ENCODE data around the gene ATP10A. TPM values are rescaled to one million over a fixed set of nuclear protein-coding genes. Genes with fewer than 3 reads are reported as not detected.

ATP10A gene
- total RNA-seq, 1 experiment from 2014 or later, result 3.9 TPM

DNA sequence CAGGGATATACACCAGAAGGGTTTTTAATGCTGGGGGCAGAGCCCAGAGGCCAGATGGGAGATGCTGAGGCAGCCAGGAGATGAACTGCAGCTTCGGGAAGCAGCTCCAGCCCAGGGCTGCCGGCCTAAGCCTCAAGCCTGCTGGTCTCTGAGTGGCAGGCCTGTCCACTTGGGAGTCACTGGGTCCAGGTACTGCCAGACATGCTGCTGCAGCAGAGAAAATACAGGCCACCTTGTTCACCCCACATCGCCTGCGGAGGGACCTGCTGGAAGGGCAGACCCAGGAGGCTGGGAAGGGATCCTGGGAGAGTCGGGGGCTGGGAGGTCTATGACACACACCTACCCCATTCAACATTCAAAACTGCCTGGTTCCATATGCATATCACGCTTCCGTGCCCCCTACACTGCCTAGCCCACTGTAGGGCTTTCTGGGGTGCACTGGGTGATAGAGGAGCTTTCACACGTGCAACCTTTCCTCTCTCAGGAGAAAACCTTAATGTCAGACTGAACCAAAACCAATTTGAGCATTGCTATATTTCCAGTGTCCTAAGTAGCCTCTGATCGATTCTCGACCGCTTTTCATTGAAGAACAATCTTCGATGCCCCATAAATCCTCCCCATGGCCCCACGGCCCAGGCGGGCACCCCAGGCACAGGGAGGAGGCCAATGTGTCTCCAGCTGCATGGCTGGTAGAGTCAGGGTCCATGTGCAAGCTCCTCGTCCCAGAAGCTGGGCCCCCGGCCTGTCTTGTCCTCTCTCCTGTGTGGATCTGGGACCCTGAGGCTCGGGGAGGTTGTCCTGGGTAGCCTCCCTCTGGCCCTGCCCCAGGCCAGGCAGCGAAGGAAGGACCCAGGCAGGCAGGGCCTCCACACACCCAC, 147.4 kb downstream of the ATP10A start:
- H3K56ac ChIP-seq (ENCODE audit: insufficient read length, low read depth, low read length), result no peak overlapping the region
- no peak overlapping the region for H2AK5ac ChIP-seq (ENCODE audit: insufficient read length, low read length)
- peaks cover 0 to 1% (median 0%) of the 10 kb centered on the region in 3 experiments; a peak in 1 of 7 replicates for H3K36me3 Mint-ChIP-seq (ENCODE audit: insufficient read depth in 1 of 3, low read depth in 3 of 3)
- WGBS (ENCODE audit: extremely low coverage, insufficient read length, low lambda C conversion rate), result no CpG with 5 or more reads among the region's 18 CpGs
- TF ChIP-seq, protein P1, sequence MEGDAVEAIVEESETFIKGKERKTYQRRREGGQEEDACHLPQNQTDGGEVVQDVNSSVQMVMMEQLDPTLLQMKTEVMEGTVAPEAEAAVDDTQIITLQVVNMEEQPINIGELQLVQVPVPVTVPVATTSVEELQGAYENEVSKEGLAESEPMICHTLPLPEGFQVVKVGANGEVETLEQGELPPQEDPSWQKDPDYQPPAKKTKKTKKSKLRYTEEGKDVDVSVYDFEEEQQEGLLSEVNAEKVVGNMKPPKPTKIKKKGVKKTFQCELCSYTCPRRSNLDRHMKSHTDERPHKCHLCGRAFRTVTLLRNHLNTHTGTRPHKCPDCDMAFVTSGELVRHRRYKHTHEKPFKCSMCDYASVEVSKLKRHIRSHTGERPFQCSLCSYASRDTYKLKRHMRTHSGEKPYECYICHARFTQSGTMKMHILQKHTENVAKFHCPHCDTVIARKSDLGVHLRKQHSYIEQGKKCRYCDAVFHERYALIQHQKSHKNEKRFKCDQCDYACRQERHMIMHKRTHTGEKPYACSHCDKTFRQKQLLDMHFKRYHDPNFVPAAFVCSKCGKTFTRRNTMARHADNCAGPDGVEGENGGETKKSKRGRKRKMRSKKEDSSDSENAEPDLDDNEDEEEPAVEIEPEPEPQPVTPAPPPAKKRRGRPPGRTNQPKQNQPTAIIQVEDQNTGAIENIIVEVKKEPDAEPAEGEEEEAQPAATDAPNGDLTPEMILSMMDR (conservative IDR thresholded peaks at IDR 0.05), result no peak
- no peaks in the 10 kb centered on the region; a peak in 1 of 4 replicates for H3K4me1 Mint-ChIP-seq
- H3K4me2 ChIP-seq (ENCODE audit: insufficient read depth, insufficient read length, low read length), result no peak overlapping the region
- H3K27ac Mint-ChIP-seq, result peak overlapping the region in 1 of 3 experiments; percentile 27; a peak in 1 of 7 replicates
- H4K5ac ChIP-seq (ENCODE audit: insufficient read length, low read depth, low read length), result no peak overlapping the region
- no peaks in the 10 kb centered on the region for H3K27me3 ChIP-seq (ENCODE audit: insufficient read depth, low read length)
- H3K4me3 Mint-ChIP-seq, result no peak overlapping the region
- DNase-seq, result no peak
- H3K9me3 ChIP-seq (ENCODE audit: control insufficient read depth, low read depth, low read length), result no peaks in the 10 kb centered on the region
- no peaks in the 10 kb centered on the region for H3K79me2 ChIP-seq (ENCODE audit: insufficient read depth, low read length)
- H3K4ac ChIP-seq (ENCODE audit: low read depth, low read length), result no peak overlapping the region
- no peak overlapping the region for H3K9ac ChIP-seq (ENCODE audit: extremely low read depth, insufficient read length, low read length)
- no peak overlapping the region for H2BK120ac ChIP-seq (ENCODE audit: low read depth, low read length, poor library complexity, severe bottlenecking)
- no peak overlapping the region for H3K14ac ChIP-seq (ENCODE audit: insufficient read depth, low read length)
- H2BK5ac ChIP-seq (ENCODE audit: insufficient read length, low read length), result no peak overlapping the region
- no peaks in the 10 kb centered on the region for H3K23me2 ChIP-seq (ENCODE audit: insufficient read length, low read depth, low read length, poor library complexity, severe bottlenecking)
- no peak overlapping the region for H4K91ac ChIP-seq (ENCODE audit: insufficient read length, low read depth, low read length)
- H2AFZ ChIP-seq (ENCODE audit: low read length), result no peak overlapping the region
- H3K4me1 ChIP-seq (ENCODE audit: insufficient read depth, low read length), result no peaks in the 10 kb centered on the region
- H2BK15ac ChIP-seq (ENCODE audit: low read depth, low read length), result no peak overlapping the region
- H3K27me3 Mint-ChIP-seq (ENCODE audit: low read depth), result no peaks in the 10 kb centered on the region
- no peak overlapping the region for H3K27ac ChIP-seq (ENCODE audit: insufficient read length, low read depth, low read length)
- no peaks in the 10 kb centered on the region for H3K79me1 ChIP-seq (ENCODE audit: insufficient read depth, low read depth, low read length, poor library complexity, severe bottlenecking)
- H3K9me3 Mint-ChIP-seq, result no peaks in the 10 kb centered on the region
- H2BK12ac ChIP-seq (ENCODE audit: insufficient read length, low read depth, low read length), result no peak overlapping the region
- H2BK20ac ChIP-seq (ENCODE audit: low read depth, low read length, poor library complexity, severe bottlenecking), result no peak overlapping the region
- H3T11ph ChIP-seq (ENCODE audit: low read length), result no peak overlapping the region
- H3K18ac ChIP-seq (ENCODE audit: insufficient read length, low read depth, low read length), result no peak overlapping the region
- H4K20me1 ChIP-seq (ENCODE audit: control insufficient read depth, insufficient read depth, insufficient read length), result no peaks in the 10 kb centered on the region
- no peak overlapping the region for H4K8ac ChIP-seq (replicated peaks; ENCODE audit: insufficient read length, low read depth, low read length)
- H3K23ac ChIP-seq (ENCODE audit: insufficient read length, low read depth, low read length), result no peak overlapping the region
